KBM-7 (cell line): ENCODE measurements around the gene CYP26A1.

Experiments used
- DNase-seq: peaks from one replicate; pipeline ENCODE4 v3.0.0-alpha.2; 2015
- in situ Hi-C: fragments of 300-500 bp; cut with MboI; formaldehyde crosslinking; loops from 2 replicates; pipeline ENCODE4 v1.14.3; 2020; ENCODE audit warnings: low sequenced_read_pairs, low pct_unique_long_range_greater_than_20kb, mixed read lengths

The CYP26A1 gene

GRCh38 chr10:93073539-93074146, at the start of gene CYP26A1:
Gene CYP26A1, plus strand, starts transcription at chr10:93073893. Its CDS starts 42 bp downstream, at chr10:93073935.
- in situ Hi-C loops: no loop called here
- DNase-seq: no peak

GRCh38 chr10:93026072-93026471, 47.6 kb upstream of the CYP26A1 start:
- DNase-seq: no peak
- in situ Hi-C loops: no loop called here

GRCh38 chr10:93027508-93027907, 46.2 kb upstream of the CYP26A1 start:
- DNase-seq: no peak
- in situ Hi-C loops: no loop called here

GRCh38 chr10:93028883-93029282, 44.8 kb upstream of the CYP26A1 start:
- no peak for DNase-seq
- in situ Hi-C loops: no loop called here

GRCh38 chr10:93030409-93030808, 43.3 kb upstream of the CYP26A1 start:
- DNase-seq: no peak
- in situ Hi-C loops: no loop called here

- in situ Hi-C loops: no loop called here
- no peak for DNase-seq
Measured at GRCh38 chr10:93032105-93032808, 41.4 kb upstream of the CYP26A1 start.

- in situ Hi-C loops: no loop called here
- no peak for DNase-seq
Measured at GRCh38 chr10:93032809-93033137, 40.9 kb upstream of the CYP26A1 start.

GRCh38 chr10:93034426-93034825, 39.3 kb upstream of the CYP26A1 start:
- in situ Hi-C loops: no loop called here
- no peak for DNase-seq

GRCh38 chr10:93039110-93039509, 34.6 kb upstream of the CYP26A1 start:
- in situ Hi-C loops: no loop called here
- DNase-seq: no peak

- DNase-seq: peak; percentile 88
Measured at GRCh38 chr10:93039721-93040120, 34.0 kb upstream of the CYP26A1 start.

GRCh38 chr10:93054486-93054885, 19.2 kb upstream of the CYP26A1 start:
- in situ Hi-C loops: no loop called here
- DNase-seq: no peak

More at GRCh38 chr10:93039721-93040120, 34.0 kb upstream of the CYP26A1 start:
- in situ Hi-C loops: no loop called here

- in situ Hi-C loops: no loop called here
- DNase-seq: no peak
Measured at GRCh38 chr10:93058139-93058538, 15.6 kb upstream of the CYP26A1 start.

GRCh38 chr10:93059975-93060886, 13.5 kb upstream of the CYP26A1 start, which contains the start of gene CYP26C1:
Gene CYP26C1, plus strand, starts transcription at chr10:93060798. Its CDS starts 466 bp downstream, at chr10:93061264.
- in situ Hi-C loops: no loop called here
- DNase-seq: no peak

GRCh38 chr10:93060887-93061593, 12.7 kb upstream of the CYP26A1 start:
- DNase-seq: no peak
- in situ Hi-C loops: no loop called here

- in situ Hi-C loops: no loop called here
- no peak for DNase-seq
Measured at GRCh38 chr10:93061594-93062513, 11.8 kb upstream of the CYP26A1 start.

- in situ Hi-C loops: no loop called here
- DNase-seq: no peak
Measured at GRCh38 chr10:93062514-93063143, 11.1 kb upstream of the CYP26A1 start.

GRCh38 chr10:93063144-93063976, 10.3 kb upstream of the CYP26A1 start:
- DNase-seq: no peak
- in situ Hi-C loops: no loop called here
